GM12875 (cell line): ENCODE data around the gene RUVBL2.
"Not testable (repeated sequence)": the region's sequence is repeated elsewhere in the genome, so short reads cannot be mapped to it uniquely, and the experiment has no call there.

Source experiments
- H3K4me3 ChIP-seq: one replicate; pipeline ENCODE4 v1.5.1; 2011; ENCODE audit warnings: low read depth, low read length, control low read depth
- CTCF ChIP-seq: IDR thresholded peaks from 2 replicates; pipeline ENCODE4 v1.5.1; 2011; ENCODE audit warnings: low read depth, mild to moderate bottlenecking, control low read depth, inconsistent platforms, low read length, moderate library complexity, borderline replicate concordance; ENCODE audit not compliant: insufficient read depth

RUVBL2 gene

GRCh38 chr19:49011194-49011593 lies 17.5 kb downstream of the RUVBL2 start:
- no peak overlapping the region for H3K4me3 ChIP-seq
- no peak for TF ChIP-seq CTCF

GRCh38 chr19:49014123-49014869 lies 20.6 kb downstream of the RUVBL2 start:
- no peak for TF ChIP-seq CTCF
- H3K4me3 ChIP-seq = no peak overlapping the region

- no peak for TF ChIP-seq CTCF
- no peak overlapping the region for H3K4me3 ChIP-seq
These were observed 21.2 kb downstream of the RUVBL2 start for GRCh38 chr19:49014870-49015255.

- TF ChIP-seq CTCF = no peak
- H3K4me3 ChIP-seq = no peak overlapping the region
These were observed 22.6 kb downstream of the RUVBL2 start for GRCh38 chr19:49016067-49016839.

GRCh38 chr19:49017041-49017665 lies 23.5 kb downstream of the RUVBL2 start, which contains the start of gene LHB:
Gene LHB (minus strand): TSS chr19:49017091. CDS start chr19:49017081, 10 bp downstream.
- TF ChIP-seq CTCF = no peak
- H3K4me3 ChIP-seq = peak within 1 kb of the TSS; percentile 44

- H3K4me3 ChIP-seq = peak overlapping the region; percentile 44
- peak; percentile 83 for TF ChIP-seq CTCF
These were observed 24.1 kb downstream of the RUVBL2 start for GRCh38 chr19:49017666-49018351.

GRCh38 chr19:49018388-49019241 lies 24.9 kb downstream of the RUVBL2 start:
- H3K4me3 ChIP-seq = not testable (repeated sequence)
